ENCODE results near the gene PCNX1. TPM values are rescaled to one million over a fixed set of nuclear protein-coding genes. Genes with fewer than 3 reads are reported as not detected.

Gene PCNX1
- total RNA-seq, 4 donors from 2014 or later = 47.1 to 73.6 (median 66.2) TPM

- no peak for ATAC-seq
- Histone ChIP-seq H3K27me3 (no peaks in the 10 kb centered on the region), H3K9me3 (no peaks in the 10 kb centered on the region), H3K27ac (no peak overlapping the region), H3K4me1 (peaks cover 0 to 38% (median 5%) of the 10 kb centered on the region in 3 donors), H3K36me3 (no peaks in the 10 kb centered on the region), H3K4me3 (no peak overlapping the region)
- TF ChIP-seq CTCF (IDR thresholded peaks at IDR 0.05) = no peak
- TF ChIP-seq EP300 (IDR thresholded peaks at IDR 0.05) = no peak
- 75 to 92% methylated on average over 2 to 5 of the region's 5 CpGs for WGBS, 2 donors (ENCODE audit: low coverage in 1 of 2)
These were observed 13.4 kb upstream of the PCNX1 start for GRCh38 chr14:70893858-70894291.

GRCh38 chr14:70894868-70895267 is 12.4 kb upstream of the PCNX1 start:
- ATAC-seq = no peak
- no peak overlapping the region for H3K4me3 ChIP-seq
- no peak overlapping the region for H3K27ac ChIP-seq
- WGBS, 2 donors (ENCODE audit: low coverage in 1 of 2) = 53 to 75% methylated on average over 1 to 2 of the region's 2 CpGs
- no peaks in the 10 kb centered on the region for H3K36me3 ChIP-seq
- TF ChIP-seq POLR2AphosphoS5 (IDR thresholded peaks at IDR 0.05) (no peak), CTCF (IDR thresholded peaks at IDR 0.05) (no peak), POLR2A (IDR thresholded peaks at IDR 0.05) (no peak), EP300 (IDR thresholded peaks at IDR 0.05) (no peak)
- peaks cover 0 to 45% (median 5%) of the 10 kb centered on the region in 3 donors for H3K4me1 ChIP-seq
- no peaks in the 10 kb centered on the region for H3K27me3 ChIP-seq
- H3K9me3 ChIP-seq = no peaks in the 10 kb centered on the region

GRCh38 chr14:70896317-70896716 is 10.9 kb upstream of the PCNX1 start:
- 82 to 88% methylated on average over 1 of the region's 1 CpG for WGBS, 2 donors (ENCODE audit: low coverage in 1 of 2)
- H3K4me1 ChIP-seq = peaks cover 3 to 52% (median 5%) of the 10 kb centered on the region in 3 donors
- no peak overlapping the region for H3K4me3 ChIP-seq
- no peak for TF ChIP-seq POLR2A (IDR thresholded peaks at IDR 0.05)
- no peak for TF ChIP-seq CTCF (IDR thresholded peaks at IDR 0.05)
- no peaks in the 10 kb centered on the region for H3K36me3 ChIP-seq
- no peaks in the 10 kb centered on the region for H3K27me3 ChIP-seq
- H3K9me3 ChIP-seq = no peaks in the 10 kb centered on the region
- H3K27ac ChIP-seq = peak overlapping the region in 2 of 4 donors; percentile 62 to 73
- ATAC-seq = no peak

GRCh38 chr14:70896981-70897380 is 10.3 kb upstream of the PCNX1 start:
- Histone ChIP-seq H3K9me3 (no peaks in the 10 kb centered on the region), H3K4me3 (no peak overlapping the region), H3K27ac (peak overlapping the region in 3 of 4 donors; percentile 62 to 74 (median 73)), H3K4me1 (peaks cover 5 to 58% (median 5%) of the 10 kb centered on the region in 3 donors), H3K36me3 (no peaks in the 10 kb centered on the region), H3K27me3 (no peaks in the 10 kb centered on the region)
- ATAC-seq = no peak
- TF ChIP-seq CTCF (IDR thresholded peaks at IDR 0.05) = no peak
- TF ChIP-seq POLR2AphosphoS5 (IDR thresholded peaks at IDR 0.05) = no peak
- no peak for TF ChIP-seq EP300 (IDR thresholded peaks at IDR 0.05)
- 87 to 97% methylated on average over 3 of the region's 3 CpGs for WGBS, 2 donors (ENCODE audit: low coverage in 1 of 2)

- Histone ChIP-seq H3K27me3 (no peaks in the 10 kb centered on the region), H3K4me3 (no peak overlapping the region), H3K4me1 (peaks cover 5 to 58% (median 5%) of the 10 kb centered on the region in 3 donors), H3K9me3 (no peaks in the 10 kb centered on the region), H3K27ac (peak overlapping the region; percentile 62 to 74 (median 68)), H3K36me3 (no peaks in the 10 kb centered on the region)
- TF ChIP-seq CTCF (IDR thresholded peaks at IDR 0.05) = no peak
- TF ChIP-seq POLR2AphosphoS5 (IDR thresholded peaks at IDR 0.05) = peak; percentile 67
- 0 to 27% methylated on average over 1 to 2 of the region's 2 CpGs for WGBS, 2 donors (ENCODE audit: low coverage in 1 of 2)
- ATAC-seq = peak; percentile 77
These were observed 9.8 kb upstream of the PCNX1 start for GRCh38 chr14:70897464-70897863.
